Measurements from ENCODE around the gene RABGGTB. TPM values are rescaled to one million over a fixed set of nuclear protein-coding genes. Genes with fewer than 3 reads are reported as not detected.

The RABGGTB gene
- total and polyA plus RNA-seq, 9 of the 15 experiments (the other 6 are each of a cell fraction or from before 2014, with no cell fraction given) = 148 to 354 (median 206) TPM

DNA sequence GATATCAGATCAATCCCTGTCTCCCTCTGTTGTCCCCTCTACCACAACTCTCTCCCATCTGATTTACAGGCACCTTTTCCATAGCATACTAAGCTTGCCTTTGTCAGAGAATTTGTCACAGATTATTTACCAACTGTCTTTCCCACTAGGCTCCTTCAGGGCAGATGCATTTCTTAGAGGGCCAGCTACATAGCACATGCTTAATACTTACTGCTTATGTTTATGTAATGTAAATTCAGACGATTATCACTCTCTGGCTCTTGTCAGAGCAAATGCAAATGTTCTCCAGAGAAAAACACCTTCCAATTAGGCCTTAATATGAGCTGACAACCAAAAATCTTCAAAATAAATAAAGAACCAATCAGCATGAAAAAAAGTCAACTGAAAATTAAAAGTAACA, 15.3 kb upstream of the RABGGTB start:
- no peaks in the 10 kb centered on the region for H3K9me3 ChIP-seq (replicated peaks; ENCODE audit: control insufficient read depth, insufficient read depth, low read depth, low read length)
- 29% methylated on average over 1 of the region's 1 CpG for WGBS (ENCODE audit: insufficient coverage, low coverage, missing lambda C conversion rate)
- H3K4me3 ChIP-seq = no peak overlapping the region
- no peak for ATAC-seq
- in situ Hi-C loops (cut with MboI) = no loop called here
- no peak overlapping the region for H3K27ac ChIP-seq (ENCODE audit: extremely low read depth, low read depth, low read length)
- no peaks in the 10 kb centered on the region for H3K9me1 ChIP-seq (ENCODE audit: control insufficient read depth, insufficient read depth, low read length)
- TF ChIP-seq ZNF354B (CRISPR knock-in tag; IDR thresholded peaks at IDR 0.05) (no peak), DMBX1 (CRISPR knock-in tag; IDR thresholded peaks at IDR 0.05; ENCODE audit: borderline replicate concordance) (no peak), TEAD1 (CRISPR knock-in tag; IDR thresholded peaks at IDR 0.05) (no peak), HMG20A (CRISPR knock-in tag; conservative IDR thresholded peaks at IDR 0.05) (no peak), SAP30 (IDR thresholded peaks at IDR 0.05; ENCODE audit: borderline replicate concordance, insufficient read depth, low read depth, low read length, poor library complexity, severe bottlenecking) (no peak), C11orf30 (IDR thresholded peaks at IDR 0.05; ENCODE audit: low read depth) (no peak), PURB (CRISPR knock-in tag; IDR thresholded peaks at IDR 0.05; ENCODE audit: low read depth) (no peak)
- TF ChIP-seq, protein P1, sequence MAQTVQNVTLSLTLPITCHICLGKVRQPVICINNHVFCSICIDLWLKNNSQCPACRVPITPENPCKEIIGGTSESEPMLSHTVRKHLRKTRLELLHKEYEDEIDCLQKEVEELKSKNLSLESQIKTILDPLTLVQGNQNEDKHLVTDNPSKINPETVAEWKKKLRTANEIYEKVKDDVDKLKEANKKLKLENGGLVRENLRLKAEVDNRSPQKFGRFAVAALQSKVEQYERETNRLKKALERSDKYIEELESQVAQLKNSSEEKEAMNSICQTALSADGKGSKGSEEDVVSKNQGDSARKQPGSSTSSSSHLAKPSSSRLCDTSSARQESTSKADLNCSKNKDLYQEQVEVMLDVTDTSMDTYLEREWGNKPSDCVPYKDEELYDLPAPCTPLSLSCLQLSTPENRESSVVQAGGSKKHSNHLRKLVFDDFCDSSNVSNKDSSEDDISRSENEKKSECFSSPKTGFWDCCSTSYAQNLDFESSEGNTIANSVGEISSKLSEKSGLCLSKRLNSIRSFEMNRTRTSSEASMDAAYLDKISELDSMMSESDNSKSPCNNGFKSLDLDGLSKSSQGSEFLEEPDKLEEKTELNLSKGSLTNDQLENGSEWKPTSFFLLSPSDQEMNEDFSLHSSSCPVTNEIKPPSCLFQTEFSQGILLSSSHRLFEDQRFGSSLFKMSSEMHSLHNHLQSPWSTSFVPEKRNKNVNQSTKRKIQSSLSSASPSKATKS (CRISPR knock-in tag; IDR thresholded peaks at IDR 0.05) = no peak
- CTCF ChIA-PET (ENCODE audit: low intra/inter-chr PET ratio) = no interaction called here
- BruUV-seq (replicated peaks) = no TSS peak
- POLR2A ChIA-PET = no interaction called here
- no peaks in the 10 kb centered on the region for H3K79me2 ChIP-seq (ENCODE audit: control insufficient read depth, insufficient read depth, low read length)
- intact Hi-C loops (cut with micrococcal nuclease) = no loop called here
- no peak overlapping the region for H3K9ac ChIP-seq (ENCODE audit: insufficient read depth in 1 of 2, low read depth in 2 of 2, low read length in 2 of 2)
- H3K36me3 ChIP-seq (ENCODE audit: control insufficient read depth, insufficient read depth, low read length) = no peaks in the 10 kb centered on the region
- H3K4me1 ChIP-seq (replicated peaks in 1 of 2; ENCODE audit: control insufficient read depth in 2 of 2, insufficient read depth in 2 of 2, low read length in 2 of 2) = no peaks in the 10 kb centered on the region; a peak in 2 of 5 replicates
- no peaks in the 10 kb centered on the region for H4K20me1 ChIP-seq (replicated peaks; ENCODE audit: control insufficient read depth, insufficient read depth, low read length)
- no peak overlapping the region for H3K4me2 ChIP-seq (ENCODE audit: insufficient read depth, low read length)
- no peak for DNase-seq (ENCODE audit: extremely low read depth in 1 of 4, low spot score in 3 of 4)
- no peaks in the 10 kb centered on the region for H3K27me3 ChIP-seq (ENCODE audit: control insufficient read depth in 2 of 2, insufficient read depth in 2 of 2, low read length in 2 of 2)
- no peak overlapping the region for H2AFZ ChIP-seq (ENCODE audit: low read depth, low read length)
- no peak for FAIRE-seq

Data from K562 (cell line).